ENCODE measurements around the gene ANXA11. TPM values are rescaled to one million over a fixed set of nuclear protein-coding genes. Genes with fewer than 3 reads are reported as not detected.
A peak's percentile ranks its signal among the peaks of the same experiment; 100 is the strongest.

ANXA11 gene
- total and polyA plus RNA-seq, 2 donors (not counting 1 experiment from before 2014, with no cell fraction given): 88.3 to 177 TPM

GRCh38 chr10:80133206-80133605 is 72.1 kb downstream of the ANXA11 start:
- ChIA-PET POLR2A (no interaction called here), CTCF (no interaction called here)
- Histone ChIP-seq H3K36me3 (replicated peaks in 1 of 2; ENCODE audit: control extremely low read depth in 1 of 2, control insufficient read depth in 1 of 2, extremely low read depth in 1 of 2, insufficient read depth in 2 of 2, low read length in 1 of 2) (no peaks in the 10 kb centered on the region), H3K4me3 (ENCODE audit: control extremely low read depth in 1 of 5, extremely low read depth in 1 of 5, insufficient read depth in 1 of 5, low read depth in 2 of 5, low read length in 4 of 5) (no peak overlapping the region), H2AFZ (ENCODE audit: insufficient read depth, low read depth, low read length, poor library complexity, severe bottlenecking) (no peak overlapping the region), H3K27ac (ENCODE audit: low read length in 2 of 2) (no peak overlapping the region), H3K79me2 (ENCODE audit: control insufficient read depth, insufficient read depth, low read length) (no peaks in the 10 kb centered on the region), H3K4me2 (replicated peaks; ENCODE audit: low read depth, low read length, poor library complexity, severe bottlenecking) (no peak overlapping the region), H3K27me3 (replicated peaks in 1 of 4; ENCODE audit: control extremely low read depth in 1 of 4, control insufficient read depth in 3 of 4, insufficient read depth in 4 of 4, low read length in 3 of 4) (peaks cover 0 to 24% (median 5%) of the 10 kb centered on the region in 4 experiments), H3K9ac (ENCODE audit: low read length) (no peak overlapping the region), H4K20me1 (ENCODE audit: control insufficient read depth, insufficient read depth, low read length, poor library complexity, severe bottlenecking) (no peaks in the 10 kb centered on the region), H3K9me3 (ENCODE audit: control extremely low read depth in 1 of 3, control insufficient read depth in 2 of 3, insufficient read depth in 1 of 3, low read length in 2 of 3) (no peaks in the 10 kb centered on the region), H3K4me1 (ENCODE audit: control insufficient read depth in 2 of 2, insufficient read depth in 2 of 2, low read length in 2 of 2) (peaks cover 0 to 6% of the 10 kb centered on the region in 2 donors)
- 73% methylated on average over 6 of the region's 6 CpGs for WGBS (ENCODE audit: insufficient coverage)
- DNase-seq (no peak), ATAC-seq (ENCODE audit: low read depth) (no peak)
- TF ChIP-seq EZH2 (IDR thresholded peaks at IDR 0.05; ENCODE audit: borderline replicate concordance, insufficient read depth, low read depth, low read length, poor library complexity, severe bottlenecking) (no peak), CTCF (IDR thresholded peaks at IDR 0.05) (no peak)
- H3K4me3 Mint-ChIP-seq: no peak overlapping the region
- no peaks in the 10 kb centered on the region for H3K9me3 Mint-ChIP-seq (ENCODE audit: insufficient read depth)
- peaks cover 27% of the 10 kb centered on the region for H3K27me3 Mint-ChIP-seq
- intact Hi-C loops (cut with micrococcal nuclease): no loop called here
- peaks cover 3% of the 10 kb centered on the region for H3K4me1 Mint-ChIP-seq
- no peak overlapping the region for H3K27ac Mint-ChIP-seq

- no peak within 1 kb of the TSS for H3K4me3 ChIP-seq (ENCODE audit: control extremely low read depth in 1 of 5, extremely low read depth in 1 of 5, insufficient read depth in 1 of 5, low read depth in 2 of 5, low read length in 4 of 5)
- H3K27ac ChIP-seq (ENCODE audit: low read length in 2 of 2): no peak within 1 kb of the TSS
- no peaks in the 10 kb centered on the region for H4K20me1 ChIP-seq (ENCODE audit: control insufficient read depth, insufficient read depth, low read length, poor library complexity, severe bottlenecking)
- ChIA-PET POLR2A (no interaction called here), CTCF (no interaction called here)
- ATAC-seq (ENCODE audit: low read depth) (no peak), DNase-seq (no peak)
- peaks cover 23% of the 10 kb centered on the region for H3K27me3 Mint-ChIP-seq
- H3K4me1 Mint-ChIP-seq: peaks cover 3% of the 10 kb centered on the region
- H3K9ac ChIP-seq (ENCODE audit: low read length): no peak within 1 kb of the TSS
- peak; percentile 24 for TF ChIP-seq EZH2 (IDR thresholded peaks at IDR 0.05; ENCODE audit: borderline replicate concordance, insufficient read depth, low read depth, low read length, poor library complexity, severe bottlenecking)
- TF ChIP-seq CTCF (IDR thresholded peaks at IDR 0.05): no peak
- no peak within 1 kb of the TSS for H3K27ac Mint-ChIP-seq
- H3K4me1 ChIP-seq (ENCODE audit: control insufficient read depth in 2 of 2, insufficient read depth in 2 of 2, low read length in 2 of 2): peaks cover 0 to 6% of the 10 kb centered on the region in 2 donors
- 7% methylated on average over 57 of the region's 58 CpGs for WGBS (ENCODE audit: insufficient coverage)
- intact Hi-C loops (cut with micrococcal nuclease): no loop called here
- H3K9me3 ChIP-seq (ENCODE audit: control extremely low read depth in 1 of 3, control insufficient read depth in 2 of 3, insufficient read depth in 1 of 3, low read length in 2 of 3): no peaks in the 10 kb centered on the region
- no peaks in the 10 kb centered on the region for H3K9me3 Mint-ChIP-seq (ENCODE audit: insufficient read depth)
- H3K4me2 ChIP-seq (replicated peaks; ENCODE audit: low read depth, low read length, poor library complexity, severe bottlenecking): no peak within 1 kb of the TSS
- H3K36me3 ChIP-seq (replicated peaks in 1 of 2; ENCODE audit: control extremely low read depth in 1 of 2, control insufficient read depth in 1 of 2, extremely low read depth in 1 of 2, insufficient read depth in 2 of 2, low read length in 1 of 2): no peaks in the 10 kb centered on the region
- H3K79me2 ChIP-seq (ENCODE audit: control insufficient read depth, insufficient read depth, low read length): no peaks in the 10 kb centered on the region
- no peak within 1 kb of the TSS for H3K4me3 Mint-ChIP-seq
- peak within 1 kb of the TSS; percentile 28 for H2AFZ ChIP-seq (ENCODE audit: insufficient read depth, low read depth, low read length, poor library complexity, severe bottlenecking)
- peaks cover 0 to 20% (median 5%) of the 10 kb centered on the region in 4 experiments for H3K27me3 ChIP-seq (replicated peaks in 1 of 4; ENCODE audit: control extremely low read depth in 1 of 4, control insufficient read depth in 3 of 4, insufficient read depth in 4 of 4, low read length in 3 of 4)
Observed at GRCh38 chr10:80132299-80133139, 72.8 kb downstream of the ANXA11 start, which contains the start of gene PLAC9. TSS of gene PLAC9 (plus strand) at chr10:80132730. CDS start at chr10:80132763, 33 bp downstream.

Measured in B cell (primary cell).